NCI-H2107 treated with DMSO at 0.1 percent for 48 hours (cell line): ENCODE results near the gene GJC1.
A peak's percentile ranks its signal among the peaks of the same experiment; 100 is the strongest.

Source experiments
- DNase-seq: peaks from one replicate; lab custom pipeline; 2025; ENCODE audit not compliant: unreplicated experiment; lab: John Stamatoyannopoulos, UW

Gene GJC1

DNA sequence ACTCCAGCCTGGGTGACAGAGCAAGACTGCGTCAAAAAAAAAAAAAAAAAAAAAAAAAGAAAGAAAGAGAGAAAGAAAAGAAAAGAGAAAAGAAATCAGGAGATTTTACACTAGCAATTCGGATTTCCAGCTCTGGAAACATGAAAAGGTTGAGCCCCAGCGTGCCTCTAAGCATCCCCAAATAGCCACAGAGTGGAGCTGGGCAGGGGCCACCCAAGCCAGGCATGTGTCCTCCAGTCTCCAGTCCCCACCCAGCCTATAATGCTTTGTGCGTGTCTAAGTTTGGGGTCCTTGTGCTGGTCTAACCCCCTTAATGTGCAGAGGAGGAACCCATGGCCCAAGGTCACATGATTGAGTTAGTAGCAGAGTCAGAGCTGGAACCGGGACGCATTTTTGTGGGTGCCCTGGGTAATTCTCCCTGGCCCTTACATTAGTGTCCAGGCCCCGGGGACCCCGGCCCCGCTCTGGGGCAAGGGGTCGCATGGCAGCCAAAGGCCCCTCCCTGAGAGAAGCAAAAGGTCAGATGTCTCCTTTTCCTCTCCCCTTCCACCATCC is 51.4 kb downstream of the GJC1 start:
- no peak for DNase-seq

DNA sequence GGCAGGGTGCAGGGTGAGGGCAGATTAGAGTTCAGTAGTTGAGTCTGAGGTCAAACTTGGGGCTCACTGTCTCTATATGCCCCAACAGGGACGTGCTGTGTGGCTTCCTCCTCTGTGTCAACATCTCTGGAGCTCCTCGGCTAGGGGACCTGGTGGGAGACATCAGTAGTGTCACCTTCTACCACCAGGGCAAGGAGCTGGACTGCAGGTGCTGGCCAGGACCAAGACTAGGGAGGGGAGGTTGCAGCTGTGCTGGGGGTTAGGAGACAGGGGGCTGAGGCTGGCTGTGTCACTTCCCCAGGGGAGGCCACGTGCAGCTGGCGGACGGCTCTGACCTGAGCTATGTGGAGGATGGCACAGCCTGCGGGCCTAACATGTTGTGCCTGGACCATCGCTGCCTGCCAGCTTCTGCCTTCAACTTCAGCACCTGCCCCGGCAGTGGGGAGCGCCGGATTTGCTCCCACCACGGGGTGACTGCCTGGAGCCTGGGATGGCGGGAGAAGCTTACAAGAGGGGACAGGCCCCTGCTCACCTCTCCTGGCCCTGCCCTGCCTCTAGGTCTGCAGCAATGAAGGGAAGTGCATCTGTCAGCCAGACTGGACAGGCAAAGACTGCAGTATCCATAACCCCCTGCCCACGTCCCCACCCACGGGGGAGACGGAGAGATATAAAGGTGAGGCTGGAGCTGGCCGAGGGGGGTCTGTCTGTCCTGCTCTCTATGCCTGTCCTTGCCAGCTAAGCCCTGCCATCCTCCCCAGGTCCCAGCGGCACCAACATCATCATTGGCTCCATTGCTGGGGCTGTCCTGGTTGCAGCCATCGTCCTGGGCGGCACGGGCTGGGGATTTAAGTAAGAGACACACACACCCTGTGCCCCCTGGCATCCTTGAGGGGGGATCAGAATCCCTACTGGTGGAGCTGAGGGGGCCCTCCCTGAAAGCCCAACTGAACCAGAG is 52.4 kb downstream of the GJC1 start:
- no peak for DNase-seq

DNA sequence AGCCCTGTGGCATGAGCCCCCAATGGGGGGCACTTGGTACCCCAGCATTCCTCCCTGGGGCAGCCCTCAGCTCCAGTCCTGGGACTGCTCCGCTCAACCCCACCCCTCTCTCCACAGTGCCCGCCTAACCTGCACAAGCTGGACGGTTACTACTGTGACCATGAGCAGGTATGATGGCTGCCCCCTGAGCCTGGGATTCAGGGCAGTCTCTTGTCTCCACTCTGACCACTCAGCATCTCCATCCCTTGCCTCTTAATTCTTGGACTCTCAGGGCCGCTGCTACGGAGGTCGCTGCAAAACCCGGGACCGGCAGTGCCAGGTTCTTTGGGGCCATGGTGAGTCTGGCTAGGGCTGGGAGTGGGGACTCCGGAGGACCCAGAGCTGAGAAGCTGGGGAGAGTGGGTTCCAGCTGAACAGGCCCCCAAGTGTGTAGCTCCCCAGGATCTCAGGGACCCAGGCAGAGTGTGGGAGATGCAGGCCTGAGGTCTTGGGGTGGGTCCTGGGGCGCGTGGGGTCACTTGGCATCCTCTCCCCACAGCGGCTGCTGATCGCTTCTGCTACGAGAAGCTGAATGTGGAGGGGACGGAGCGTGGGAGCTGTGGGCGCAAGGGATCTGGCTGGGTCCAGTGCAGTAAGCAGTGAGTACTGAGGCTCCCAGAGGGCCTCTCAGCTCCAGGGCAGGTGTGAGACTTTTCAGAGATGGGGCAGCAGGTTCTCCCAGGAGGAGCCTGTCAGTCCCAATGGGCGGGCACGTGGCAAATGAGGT is 53.3 kb downstream of the GJC1 start:
- DNase-seq: no peak

DNA sequence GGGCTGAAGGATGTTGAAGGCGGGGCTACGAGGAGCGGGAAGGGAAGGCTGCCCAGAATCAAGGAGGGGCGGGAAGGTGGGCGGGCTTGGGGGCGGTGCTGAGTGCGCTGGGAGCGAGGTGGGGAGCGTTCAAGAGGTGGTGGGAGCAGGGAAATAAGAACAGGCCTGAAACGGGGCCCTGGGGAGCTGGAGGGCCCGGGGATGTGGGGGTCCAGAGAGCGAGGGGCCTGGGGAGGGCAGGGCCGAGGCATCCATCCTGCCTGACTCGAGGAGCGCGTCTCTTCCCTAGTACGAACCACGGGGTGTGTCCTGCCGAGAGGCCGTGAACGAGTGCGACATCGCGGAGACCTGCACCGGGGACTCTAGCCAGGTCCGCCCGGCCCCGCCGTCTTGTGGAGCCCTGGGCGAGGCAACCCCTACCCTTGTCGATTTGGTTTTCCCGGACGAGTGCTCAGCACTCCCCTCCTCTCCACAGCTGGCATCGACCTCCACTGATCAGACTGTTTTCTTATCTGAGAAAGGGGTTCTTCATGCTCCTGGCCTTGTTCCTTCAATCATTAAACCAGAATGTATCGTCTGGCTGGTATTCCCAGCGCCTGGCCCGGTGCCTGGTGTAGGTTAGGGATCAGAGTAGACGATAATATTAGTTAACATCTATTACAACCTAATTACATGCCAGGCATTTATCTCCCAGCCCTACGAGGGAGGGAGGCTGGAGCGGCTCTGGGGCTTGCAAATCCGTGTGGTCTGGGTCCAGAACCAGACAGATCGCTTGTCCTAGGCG is 54.1 kb downstream of the GJC1 start:
- DNase-seq: no peak

DNA sequence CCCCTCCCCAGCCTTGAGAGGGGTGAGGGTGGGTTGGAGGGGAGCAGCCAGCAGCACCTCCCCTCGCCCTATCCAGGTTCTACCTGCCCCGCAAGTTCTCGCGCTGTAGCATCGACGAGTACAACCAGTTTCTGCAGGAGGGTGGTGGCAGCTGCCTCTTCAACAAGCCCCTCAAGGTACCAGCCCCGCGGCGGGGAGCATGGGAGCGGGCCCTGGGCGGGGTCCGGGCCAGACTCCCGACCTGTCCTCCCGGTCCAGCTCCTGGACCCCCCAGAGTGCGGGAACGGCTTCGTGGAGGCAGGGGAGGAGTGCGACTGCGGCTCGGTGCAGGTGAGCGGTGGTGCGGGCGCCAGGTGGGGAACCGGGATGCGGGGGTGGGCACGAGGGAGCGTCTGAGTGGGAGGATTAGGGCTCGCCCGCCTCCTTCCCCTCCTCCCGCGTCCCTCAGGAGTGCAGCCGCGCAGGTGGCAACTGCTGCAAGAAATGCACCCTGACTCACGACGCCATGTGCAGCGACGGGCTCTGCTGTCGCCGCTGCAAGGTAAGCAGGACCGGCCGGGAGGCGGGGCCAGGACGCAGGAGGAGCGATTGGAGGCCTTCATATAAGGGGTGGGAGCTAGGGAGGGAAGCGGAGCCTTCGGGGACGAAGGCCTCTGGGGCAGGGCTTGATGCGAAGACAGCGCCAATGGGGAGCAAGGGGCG is 54.8 kb downstream of the GJC1 start:
- DNase-seq: peak; percentile 91

DNA sequence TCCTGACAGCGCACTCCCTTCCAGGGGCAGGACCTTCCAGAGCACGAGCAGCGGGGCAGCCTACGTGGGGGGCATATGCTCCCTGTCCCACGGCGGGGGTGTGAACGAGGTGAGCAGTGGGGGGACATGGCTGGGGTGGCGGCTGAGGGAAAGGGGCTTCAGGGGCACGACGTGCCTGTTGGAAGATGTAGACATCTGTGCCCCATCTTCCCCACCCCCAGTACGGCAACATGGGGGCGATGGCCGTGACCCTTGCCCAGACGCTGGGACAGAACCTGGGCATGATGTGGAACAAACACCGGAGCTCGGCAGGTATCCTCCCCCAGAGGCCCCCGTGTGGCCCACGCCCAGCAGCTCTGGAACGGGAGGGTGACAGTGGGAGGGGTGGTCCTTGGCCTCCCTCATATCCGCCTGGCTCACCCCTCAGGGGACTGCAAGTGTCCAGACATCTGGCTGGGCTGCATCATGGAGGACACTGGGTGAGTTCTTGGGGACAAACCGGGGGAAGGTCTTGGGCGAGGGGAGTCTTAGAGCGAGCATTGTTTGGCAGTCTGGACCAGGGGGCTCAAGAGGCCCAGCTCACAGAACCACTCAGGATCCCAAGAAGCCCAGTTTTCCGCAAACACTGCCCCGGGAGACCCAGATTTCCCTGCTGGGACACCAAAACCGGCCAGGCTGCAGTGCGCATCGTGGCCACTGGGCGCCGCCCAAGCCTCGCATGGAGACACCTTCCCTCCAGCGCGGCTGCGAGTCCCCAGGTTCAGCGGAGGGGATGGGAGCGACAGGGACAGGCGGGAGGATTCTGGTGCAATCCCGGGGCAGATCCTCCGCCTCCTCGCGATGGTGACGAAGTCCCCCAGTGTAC is 55.6 kb downstream of the GJC1 start:
- peak; percentile 55 for DNase-seq

DNA sequence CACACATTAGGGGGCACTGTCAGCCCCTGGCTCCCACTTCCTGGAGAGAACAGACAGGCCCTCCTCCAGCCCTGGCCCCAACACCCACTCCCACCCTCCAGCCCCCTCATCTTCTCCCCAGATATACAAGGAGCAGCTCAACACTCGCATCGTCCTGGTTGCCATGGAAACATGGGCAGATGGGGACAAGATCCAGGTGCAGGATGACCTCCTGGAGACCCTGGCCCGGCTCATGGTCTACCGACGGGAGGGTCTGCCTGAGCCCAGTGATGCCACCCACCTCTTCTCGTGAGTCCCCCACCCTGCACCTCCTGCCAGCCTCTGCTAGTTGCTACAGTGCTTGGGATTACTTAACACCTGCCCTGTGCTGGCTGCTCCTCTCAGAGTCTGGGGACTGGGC is 56.9 kb downstream of the GJC1 start:
- no peak for DNase-seq

DNA sequence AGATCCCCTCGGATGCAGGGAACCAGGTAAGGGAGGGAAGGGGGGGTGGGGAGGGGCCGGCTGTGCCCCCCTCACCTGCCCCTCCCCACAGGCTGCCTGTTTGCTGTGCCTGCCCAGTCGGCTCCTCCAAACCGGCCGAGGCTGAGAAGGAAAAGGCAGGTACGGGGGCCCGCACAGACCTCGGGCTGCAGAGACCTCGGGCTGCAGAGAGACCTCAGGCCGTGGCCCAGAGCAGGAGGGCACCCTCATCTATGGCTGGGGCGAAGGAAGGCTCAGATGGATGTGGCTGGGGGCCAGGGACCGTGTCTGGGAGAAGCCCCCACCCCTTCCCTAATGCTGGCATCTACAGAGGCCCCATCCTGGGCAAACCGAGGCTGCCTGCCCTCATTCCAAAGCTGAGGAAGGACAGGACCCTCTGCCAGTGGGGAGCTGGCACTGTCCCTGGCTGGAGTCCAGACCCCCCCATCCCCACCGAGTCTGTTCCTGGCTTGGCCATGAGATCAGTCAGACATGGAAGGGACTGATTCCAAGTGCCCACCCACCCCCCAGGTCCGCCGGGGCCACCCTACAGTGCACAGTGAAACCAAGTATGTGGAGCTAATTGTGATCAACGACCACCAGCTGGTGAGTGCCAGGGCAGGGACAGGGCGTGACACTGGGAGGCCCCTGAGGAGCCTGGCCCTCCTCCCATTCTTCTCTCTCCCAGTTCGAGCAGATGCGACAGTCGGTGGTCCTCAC is 57.6 kb downstream of the GJC1 start:
- DNase-seq: no peak

DNA sequence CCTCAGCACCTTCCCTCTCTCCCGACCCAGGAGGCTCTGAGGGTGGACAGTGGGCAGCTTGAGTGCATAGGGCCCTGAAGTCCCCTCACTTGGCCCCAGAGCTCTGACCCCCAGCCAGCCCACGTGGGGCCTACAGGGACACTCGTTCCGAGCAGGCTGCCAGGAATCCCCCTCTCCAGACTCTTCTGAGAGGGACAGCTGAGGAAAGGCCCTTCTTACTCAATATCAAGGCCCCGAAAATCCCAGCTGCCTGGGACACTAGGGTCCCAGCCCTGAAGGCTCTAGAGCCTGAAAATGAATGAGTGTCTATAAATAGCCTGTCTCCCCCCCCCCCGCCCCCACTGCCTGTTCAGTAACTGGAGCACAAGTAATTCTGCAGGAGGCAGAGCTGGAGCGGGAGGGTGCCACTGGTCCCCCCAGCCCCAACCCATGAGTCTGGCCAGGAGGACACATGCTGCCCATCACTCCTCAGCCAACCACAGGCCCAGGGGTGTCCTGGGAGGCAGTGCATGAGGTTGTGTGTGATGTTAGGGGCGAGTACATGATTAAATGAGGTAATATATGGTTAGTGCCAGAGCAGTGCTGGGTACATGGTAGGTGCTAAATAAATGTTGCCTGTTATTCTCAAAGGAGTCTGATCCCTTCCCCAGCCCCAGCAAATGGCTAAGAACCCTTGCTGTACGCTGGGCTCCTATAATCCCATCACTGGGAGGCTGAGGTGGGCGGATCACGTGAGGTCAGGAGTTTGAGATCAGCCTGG is 59.7 kb downstream of the GJC1 start:
- DNase-seq: no peak

DNA sequence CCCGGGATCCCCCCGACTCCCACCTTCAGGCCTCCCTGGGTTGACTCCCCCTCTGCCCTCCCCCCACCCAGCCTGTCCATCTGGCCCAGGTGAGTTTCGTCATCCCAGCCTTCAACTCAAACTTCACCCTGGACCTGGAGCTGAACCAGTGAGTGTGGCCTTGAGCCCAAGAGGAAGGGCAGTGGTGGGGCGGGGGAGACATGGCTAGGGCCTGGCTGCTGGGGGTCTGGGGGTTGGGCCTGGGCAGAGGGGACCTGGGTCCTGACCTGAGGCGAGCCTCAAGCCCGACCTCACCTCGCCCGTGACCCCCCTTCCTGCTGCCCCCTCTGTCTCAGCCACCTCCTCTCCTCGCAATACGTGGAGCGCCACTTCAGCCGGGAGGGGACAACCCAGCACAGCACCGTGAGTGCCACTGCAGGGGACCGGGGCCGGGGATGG is 60.4 kb downstream of the GJC1 start:
- no peak for DNase-seq

DNA sequence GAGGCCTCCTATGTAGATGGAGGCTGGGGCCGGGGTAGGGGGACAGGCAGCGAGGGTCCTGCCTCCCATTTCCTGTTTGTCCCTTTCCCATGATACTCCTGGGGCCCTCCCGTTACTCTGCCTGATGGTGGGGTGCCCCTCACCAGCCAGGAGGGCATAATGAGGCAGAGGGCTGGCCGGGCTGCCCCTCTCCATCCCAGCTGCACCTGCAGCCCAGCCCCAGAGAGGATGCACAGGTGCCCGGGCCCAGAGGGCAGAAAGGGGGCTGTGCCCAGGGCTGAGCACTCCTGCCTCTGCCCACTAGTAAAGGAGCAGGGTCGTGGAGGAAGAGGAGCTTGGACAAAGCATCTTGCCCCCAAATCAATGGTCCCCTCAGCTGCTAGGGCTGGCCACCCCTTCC is 60.9 kb downstream of the GJC1 start:
- no peak for DNase-seq

DNA sequence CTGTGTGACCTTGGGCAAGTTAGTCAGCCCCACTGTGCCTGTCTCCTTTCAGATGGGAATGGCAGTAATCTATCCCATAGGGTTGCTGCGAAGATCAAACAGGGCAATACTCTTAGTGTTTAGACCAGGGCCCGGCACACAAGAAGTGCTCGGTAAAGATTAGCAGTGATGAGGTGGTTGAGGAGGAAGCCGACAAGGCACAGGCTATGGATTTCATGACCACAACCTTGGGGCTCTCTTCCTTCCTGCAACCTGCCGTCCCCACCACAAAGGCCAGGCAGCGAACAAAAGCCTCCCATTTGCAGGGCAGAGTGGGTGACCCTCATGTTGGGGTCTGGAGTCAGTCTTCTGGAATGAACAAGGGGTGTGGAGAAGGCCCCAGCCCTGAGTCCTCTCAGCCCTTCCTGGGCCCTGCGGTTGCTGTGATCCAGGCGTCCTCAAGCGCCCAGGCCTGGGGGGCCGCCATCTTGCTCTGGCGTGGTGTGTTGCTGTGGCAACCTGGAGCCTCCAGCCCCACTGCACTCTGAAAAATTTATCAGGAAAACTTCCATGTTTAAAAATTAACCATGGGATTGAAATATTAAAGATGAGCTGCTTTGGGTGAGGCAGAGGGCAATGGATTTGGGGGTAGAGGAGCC is 61.5 kb downstream of the GJC1 start:
- no peak for DNase-seq

DNA sequence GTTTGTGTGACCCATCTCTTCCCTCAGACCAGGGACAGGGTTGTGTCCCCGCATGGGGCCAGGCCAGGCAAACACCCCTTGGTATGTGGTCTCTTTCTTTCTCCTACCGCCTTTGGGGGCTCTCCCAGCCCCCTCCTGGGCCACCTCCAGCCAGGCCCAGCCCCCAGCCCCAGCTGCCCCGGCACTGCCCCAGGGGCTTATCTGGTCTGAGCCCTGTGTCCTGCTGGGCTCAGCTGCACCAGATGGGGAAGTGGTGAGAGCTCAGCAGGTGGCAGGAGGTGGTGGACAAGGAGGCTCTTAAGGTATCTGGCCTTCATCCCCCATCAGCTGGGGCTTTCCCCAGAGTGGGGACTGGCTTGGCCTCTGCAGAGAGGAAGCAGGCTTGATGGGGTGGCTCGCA is 62.6 kb downstream of the GJC1 start:
- no peak for DNase-seq

DNA sequence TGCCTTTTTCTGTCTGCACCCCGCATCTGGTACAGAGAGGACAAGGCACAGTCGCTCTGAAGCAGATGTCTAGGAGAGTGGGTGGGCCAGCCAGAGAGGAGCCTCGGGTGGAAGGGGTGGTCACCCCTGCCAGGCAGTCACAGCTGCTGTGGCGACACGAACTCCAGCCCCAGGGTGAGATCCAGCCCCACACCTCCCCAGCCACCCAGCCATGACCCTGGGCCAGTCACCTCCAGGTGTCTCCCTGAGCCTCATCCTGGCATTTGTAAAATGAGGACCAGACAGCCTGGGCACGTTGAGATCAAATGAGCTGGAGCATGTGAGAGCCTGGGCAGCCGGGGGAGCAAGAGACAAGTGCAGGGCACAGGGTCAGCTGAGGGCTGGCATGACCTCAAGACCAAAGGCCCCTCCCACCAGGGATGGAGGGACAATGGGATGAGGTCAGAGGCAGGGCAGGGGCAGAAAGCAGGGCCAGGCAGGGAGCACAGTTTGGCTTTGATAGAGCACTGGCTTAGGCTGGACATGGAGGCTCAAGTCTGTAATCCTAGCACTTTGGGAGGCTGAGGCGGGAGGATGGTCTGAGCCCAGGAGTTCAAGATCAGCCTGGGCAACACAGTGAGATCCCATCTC is 63.6 kb downstream of the GJC1 start:
- no peak for DNase-seq

DNA sequence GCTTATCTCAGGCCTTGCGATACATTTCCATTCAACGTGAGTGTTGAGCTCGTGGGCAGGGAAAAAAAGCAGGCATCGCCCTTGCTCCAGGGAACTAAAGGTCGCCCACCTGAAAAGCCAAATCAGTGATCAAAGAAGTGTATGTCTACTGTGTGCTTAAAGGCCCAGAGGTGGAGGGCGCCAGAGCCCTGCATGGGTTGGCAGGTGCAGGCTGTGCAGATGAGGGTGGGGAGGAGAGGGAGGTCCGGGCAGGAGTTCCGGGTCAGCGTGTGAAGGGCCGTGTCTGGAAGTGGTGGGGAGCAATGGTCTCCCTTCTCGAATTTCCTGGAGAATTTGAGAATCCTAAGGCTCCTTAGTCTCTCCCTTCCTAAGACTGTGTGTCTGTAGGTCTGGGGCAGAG is 64.1 kb downstream of the GJC1 start:
- no peak for DNase-seq

DNA sequence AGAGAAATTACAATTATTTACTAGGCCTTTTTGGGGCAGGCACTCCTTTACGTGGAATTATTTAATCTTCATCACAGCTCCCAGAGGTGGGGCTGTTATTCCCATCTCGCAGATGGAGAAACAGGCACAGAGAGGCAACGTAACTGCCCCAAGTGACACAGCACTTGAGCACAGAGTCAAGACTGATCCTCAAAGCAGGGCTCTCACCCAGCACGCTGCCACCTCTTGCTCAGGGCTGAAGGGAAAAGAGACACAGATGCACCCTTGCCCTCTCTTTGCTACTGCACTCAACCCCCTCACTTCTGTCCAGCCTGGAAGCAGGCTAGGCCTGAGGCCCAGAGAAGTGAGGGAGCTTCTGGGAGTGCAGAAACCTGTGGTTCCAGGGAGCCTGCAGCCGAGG is 66.9 kb downstream of the GJC1 start:
- no peak for DNase-seq
